Stimulated activated CD8-positive, alpha-beta memory T cell treated with anti-CD3 and anti-CD28 coated beads, Interleukin-12 subunit alpha, Interleukin-12 subunit beta, amount 100 ng/mL, for 24 hours (primary cell): ENCODE data around the gene SPSB3.

ENCODE experiments used
- DNase-seq: peaks from one replicate; pipeline ENCODE4 v3.0.0-alpha.2; 2020; ENCODE audit errors: extremely low read depth

SPSB3 gene

DNA sequence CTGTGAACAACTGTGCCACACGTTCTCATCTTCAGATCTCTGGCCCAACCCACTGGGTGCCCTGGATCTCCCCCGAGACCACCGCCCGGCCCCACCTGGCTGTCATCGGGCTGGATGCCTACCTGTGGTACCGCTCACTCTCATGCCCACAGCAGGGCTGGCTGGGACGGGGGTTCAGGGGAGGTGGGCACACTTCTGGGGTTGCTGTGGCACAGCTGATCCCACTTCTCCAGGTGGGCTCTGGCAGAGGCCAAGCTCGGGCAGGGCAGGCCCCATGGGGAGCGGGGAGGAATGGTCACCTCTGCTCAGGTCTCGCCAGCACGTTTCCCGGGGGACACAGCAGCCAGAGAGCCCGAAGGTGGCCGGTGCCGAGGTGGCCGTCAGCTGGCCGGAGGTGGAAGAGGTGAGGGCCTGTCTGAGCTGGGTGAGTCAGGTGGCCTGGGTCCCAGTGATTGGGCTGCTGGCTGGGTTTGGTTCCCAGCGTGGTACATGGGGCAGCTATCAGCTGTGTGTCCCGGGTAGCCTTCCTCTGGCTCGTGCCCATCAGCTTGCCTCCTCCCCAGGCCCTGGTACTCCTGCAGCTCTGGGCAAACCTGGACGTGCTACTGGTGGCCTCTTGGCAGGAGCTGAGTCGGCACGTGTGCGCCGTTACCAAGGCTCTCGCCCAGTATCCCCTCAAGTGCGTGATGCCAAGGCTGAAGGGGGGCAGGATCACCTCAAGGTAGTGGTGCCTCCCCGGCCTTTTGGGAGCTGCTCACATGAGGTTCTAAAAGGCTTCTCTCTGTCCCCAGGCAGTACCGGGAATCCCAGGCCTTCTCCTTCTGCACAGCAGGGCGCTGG, 7.1 kb downstream of the SPSB3 start:
- no peak for DNase-seq

GRCh38 chr16:1774448-1774780, 8.0 kb downstream of the SPSB3 start:
- DNase-seq: no peak

DNA sequence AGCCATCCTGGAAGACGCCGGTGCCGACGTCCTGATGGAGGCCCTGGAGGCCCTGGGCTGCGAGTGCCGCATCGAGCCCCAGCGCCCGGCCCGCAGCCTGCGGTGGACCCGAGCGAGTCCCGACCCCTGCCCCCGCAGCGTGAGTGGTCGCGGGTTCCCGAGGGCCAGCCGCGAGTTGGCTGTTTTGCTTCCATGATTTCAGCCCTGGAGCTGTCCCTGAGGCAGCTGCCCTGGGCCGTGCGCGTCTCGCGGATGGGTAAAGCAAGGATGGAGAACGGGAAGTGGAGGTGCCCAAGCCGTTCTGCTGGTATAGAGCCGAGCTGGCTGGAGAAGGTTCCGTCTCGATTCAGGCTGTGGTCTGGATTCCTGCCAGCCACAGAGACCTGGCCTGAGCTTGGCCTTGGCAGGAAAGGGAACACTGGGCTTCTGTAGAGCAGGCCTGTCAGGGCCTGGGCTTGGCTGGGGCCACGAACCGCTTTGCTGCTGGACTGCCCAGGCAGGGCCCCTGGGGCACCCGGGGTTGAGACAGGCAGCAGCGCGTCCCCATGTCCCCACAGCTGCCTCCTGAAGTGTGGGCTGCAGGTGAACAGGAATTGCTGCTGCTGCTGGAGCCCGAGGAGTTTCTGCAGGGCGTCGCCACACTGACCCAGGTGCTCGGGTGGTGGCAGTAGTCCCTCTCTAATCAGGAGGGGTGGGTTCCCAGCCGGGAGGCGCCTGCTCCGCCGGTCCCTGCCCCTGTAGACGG, 8.5 kb downstream of the SPSB3 start:
- no peak for DNase-seq

DNA sequence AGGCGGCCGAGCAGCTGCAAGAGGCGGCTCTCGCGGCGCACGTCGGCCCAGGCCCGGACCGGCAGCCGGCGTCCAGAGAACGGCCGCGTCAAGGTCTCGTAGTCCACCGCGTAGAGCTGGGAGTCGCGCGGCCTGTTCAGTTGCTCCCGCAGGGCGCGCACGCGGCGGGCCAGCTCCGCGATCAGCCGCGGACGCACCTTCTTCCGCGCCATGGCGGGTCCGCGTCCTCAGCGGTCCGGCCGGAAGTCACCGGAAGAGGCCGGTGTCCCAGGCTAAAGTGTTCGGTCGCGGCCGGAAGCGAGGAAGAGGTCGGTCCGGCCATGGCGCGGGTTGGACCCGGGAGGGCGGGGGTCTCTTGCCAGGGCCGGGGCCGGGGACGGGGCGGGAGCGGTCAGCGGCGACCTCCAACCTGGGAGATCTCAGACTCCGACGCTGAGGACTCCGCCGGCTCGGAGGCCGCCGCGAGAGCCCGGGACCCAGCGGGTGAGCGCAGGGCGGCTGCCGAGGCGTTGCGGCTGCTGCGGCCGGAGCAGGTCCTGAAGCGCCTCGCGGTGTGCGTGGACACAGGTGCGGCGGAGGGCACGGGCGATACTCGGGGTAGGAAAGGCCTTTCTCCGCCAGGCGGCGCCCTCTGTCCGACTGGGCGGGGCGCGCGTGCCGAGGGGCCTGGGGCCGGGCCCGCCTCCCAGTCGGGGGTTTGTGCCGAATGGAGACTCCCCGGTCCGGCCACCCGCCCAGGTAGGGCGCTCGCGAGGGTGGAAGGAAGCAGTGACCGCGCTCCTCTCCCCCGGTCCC, 9.3 kb downstream of the SPSB3 start, which contains the start of gene MRPS34:
Gene MRPS34, minus strand, starts transcription at position 227 of the 795 bp plus-strand sequence. Its CDS starts 15 bp downstream, at position 212.
- DNase-seq: peak; percentile 51

DNA sequence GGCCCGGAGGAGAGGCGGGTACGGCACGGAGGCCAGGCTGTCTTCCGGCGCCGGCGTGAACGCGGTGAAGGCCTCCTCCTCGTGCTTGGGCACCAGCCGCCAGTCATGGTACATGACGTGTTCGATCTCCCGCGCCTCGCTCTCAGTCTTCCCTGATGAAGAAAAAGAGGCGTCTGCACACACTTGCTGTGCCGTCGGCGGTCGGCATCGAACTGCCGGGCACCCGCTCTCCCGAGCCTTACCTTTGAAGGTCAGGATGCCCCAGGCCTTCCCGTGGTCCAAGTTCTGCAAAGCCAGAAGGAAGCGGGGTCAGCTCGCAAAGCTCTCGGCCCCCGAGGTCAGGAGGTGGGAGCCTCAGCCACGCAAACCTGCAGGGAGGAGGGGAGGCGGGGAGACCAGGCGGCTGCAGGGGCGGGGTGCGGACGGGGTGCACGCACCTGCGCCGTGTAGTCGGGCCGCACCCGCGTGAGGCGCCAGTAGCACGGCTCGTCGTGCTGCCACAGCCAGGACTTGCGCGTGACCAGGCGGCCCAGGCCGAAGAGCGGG, 9.9 kb downstream of the SPSB3 start, which contains the start of gene EME2:
Gene EME2, plus strand, starts transcription at position 449 of the 546 bp plus-strand sequence. CDS start 418 bp downstream, outside the sequence.
- DNase-seq: no peak

- no peak for DNase-seq
Observed at GRCh38 chr16:1771864-1772361, 10.5 kb downstream of the SPSB3 start.

- DNase-seq: peak; percentile 51
Observed at GRCh38 chr16:1771188-1771863, 11.0 kb downstream of the SPSB3 start, which contains the start of gene NME3. Gene NME3 (minus strand): TSS chr16:1771543. CDS start chr16:1771534, 9 bp downstream.

DNA sequence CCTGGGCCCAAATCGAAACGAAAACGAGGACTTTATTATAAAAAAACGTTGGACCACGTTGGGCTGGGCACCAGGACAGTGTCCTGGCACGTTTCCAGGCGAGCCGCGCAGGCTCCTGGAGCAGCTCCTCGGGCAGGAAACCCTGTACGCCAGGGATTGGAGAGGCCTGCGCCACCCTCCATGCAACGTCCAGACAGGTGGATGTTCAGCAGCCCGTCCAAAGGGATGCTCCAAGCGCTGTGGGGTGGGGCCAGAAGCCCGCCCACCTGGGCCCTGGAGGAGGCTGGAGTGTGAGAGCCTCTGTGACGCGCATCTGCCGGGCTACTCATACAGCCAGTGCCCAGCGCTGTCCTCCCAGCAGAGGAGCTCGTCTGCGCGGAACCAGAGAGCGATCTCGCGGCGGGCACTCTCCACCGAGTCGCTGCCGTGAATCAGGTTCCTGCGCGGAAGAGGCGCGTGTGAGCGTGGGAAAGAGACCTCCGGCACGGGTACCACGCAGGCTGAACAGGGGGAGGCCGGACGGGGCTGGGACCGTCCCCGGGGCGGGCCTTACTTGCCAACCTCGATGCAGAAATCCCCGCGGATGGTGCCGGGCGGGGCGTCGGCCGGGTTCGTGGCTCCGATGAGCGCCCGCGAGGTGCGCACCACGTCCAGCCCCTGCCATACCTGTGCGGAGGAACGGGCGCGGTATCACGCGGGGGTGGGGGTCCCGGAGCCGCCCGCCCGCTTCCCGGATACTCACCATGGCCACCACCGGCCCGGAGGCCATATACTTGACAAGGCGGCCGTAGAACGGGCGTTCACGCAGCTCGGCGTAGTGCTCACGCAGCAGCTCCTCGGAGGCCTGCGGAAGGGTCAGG, 11.8 kb downstream of the SPSB3 start:
- DNase-seq: no peak

GRCh38 chr16:1769402-1770300, 12.7 kb downstream of the SPSB3 start:
- no peak for DNase-seq

- DNase-seq: no peak
Observed at GRCh38 chr16:1768767-1769401, 13.5 kb downstream of the SPSB3 start.

GRCh38 chr16:1768061-1768766, 14.2 kb downstream of the SPSB3 start:
- no peak for DNase-seq

- DNase-seq: no peak
Observed at GRCh38 chr16:1767116-1767994, 15.0 kb downstream of the SPSB3 start.

GRCh38 chr16:1766701-1767100, 15.7 kb downstream of the SPSB3 start:
- no peak for DNase-seq

DNA sequence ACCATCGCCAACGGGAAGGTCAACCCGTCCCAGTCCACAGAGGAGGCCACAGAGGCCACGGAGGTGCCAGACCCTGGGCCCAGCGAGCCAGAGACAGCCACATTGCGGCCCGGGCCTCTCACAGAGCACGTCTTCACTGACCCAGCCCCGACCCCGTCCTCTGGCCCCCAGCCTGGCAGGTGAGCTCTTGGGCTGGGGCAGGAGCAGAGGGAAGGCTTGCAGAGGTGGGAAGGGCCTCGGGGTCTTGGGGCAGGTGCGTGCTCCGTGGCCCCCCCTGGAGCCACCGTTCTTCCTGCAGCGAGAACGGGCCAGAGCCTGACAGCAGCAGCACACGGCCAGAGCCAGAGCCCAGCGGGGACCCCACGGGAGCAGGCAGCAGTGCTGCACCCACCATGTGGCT, 16.1 kb downstream of the SPSB3 start:
- DNase-seq: no peak

DNA sequence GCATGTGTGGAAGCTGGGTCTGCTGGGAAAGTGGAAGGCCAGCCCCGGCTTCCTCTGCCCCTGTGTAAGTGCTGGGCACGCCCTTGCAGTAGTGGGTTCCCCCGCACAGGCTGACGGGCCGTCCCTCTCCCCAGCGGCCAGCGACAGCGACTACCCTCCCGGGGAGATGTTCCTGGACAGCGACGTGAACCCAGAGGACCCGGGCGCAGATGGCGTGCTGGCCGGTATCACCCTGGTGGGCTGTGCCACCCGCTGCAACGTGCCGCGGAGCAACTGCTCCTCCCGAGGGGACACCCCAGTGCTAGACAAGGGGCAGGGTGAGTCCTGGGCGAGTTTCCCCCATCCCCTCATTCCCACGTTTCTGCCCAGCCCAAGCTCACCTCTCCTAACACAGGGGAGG, 16.5 kb downstream of the SPSB3 start:
- DNase-seq: no peak

DNA sequence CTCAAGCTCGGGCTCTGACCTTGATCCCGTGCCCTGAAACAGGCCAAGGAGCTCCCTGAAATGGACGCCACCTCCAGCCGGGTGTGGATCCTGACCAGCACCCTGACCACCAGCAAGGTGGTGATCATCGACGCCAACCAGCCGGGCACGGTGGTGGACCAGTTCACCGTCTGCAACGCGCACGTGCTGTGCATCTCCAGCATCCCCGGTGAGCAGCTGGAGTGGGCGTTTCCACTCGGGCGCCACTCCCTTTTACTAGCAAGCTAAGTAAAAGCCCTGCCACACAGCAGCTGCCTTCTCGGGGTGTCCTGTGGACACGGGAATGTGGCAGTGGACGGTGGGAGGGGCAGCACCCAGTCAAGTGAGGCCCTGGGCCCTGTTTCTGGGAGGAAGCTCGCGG, 17.4 kb downstream of the SPSB3 start:
- no peak for DNase-seq
